H1 (cell line): Measurements from ENCODE around the gene CCNT1. TPM values are rescaled to one million over a fixed set of nuclear protein-coding genes. Genes with fewer than 3 reads are reported as not detected.

ENCODE experiments used
- BACH1 ChIP-seq: IDR thresholded peaks from 2 replicates; pipeline ENCODE4 v1.6.1; 2012; ENCODE audit warnings: low read length, improper control_type of control experiment
- BRCA1 ChIP-seq: IDR thresholded peaks from 2 replicates; pipeline ENCODE4 v1.6.1; 2012; ENCODE audit warnings: low read depth, low read length, improper control_type of control experiment
- CHD7 ChIP-seq: fragments of 300-600 bp; sonication (generic); IDR thresholded peaks from 2 replicates; pipeline ENCODE4 v1.7.1; 2012; ENCODE audit warnings: low read length, moderate library complexity, mild to moderate bottlenecking, inconsistent platforms; ENCODE audit not compliant: insufficient replicate concordance
- FOSL1 ChIP-seq: IDR thresholded peaks from 2 replicates; pipeline ENCODE4 v1.6.1; 2011; ENCODE audit warnings: mild to moderate bottlenecking, low read depth, low read length, moderate library complexity; ENCODE audit not compliant: insufficient read depth
- KDM1A ChIP-seq: fragments of 200-600, 300-600 bp; sonication (generic); IDR thresholded peaks from 2 replicates; pipeline ENCODE4 v1.7.1; 2016; ENCODE audit warnings: mild to moderate bottlenecking, low read length, borderline replicate concordance
- KDM4A ChIP-seq: IDR thresholded peaks from one replicate; pipeline ENCODE4 v1.7.1; 2012; ENCODE audit warnings: low read depth, mild to moderate bottlenecking, moderate library complexity, low read length, inconsistent platforms; ENCODE audit not compliant: severe bottlenecking
- KDM5A ChIP-seq: fragments of 200-600 bp; IDR thresholded peaks from 2 replicates; pipeline ENCODE4 v1.7.1; 2012; ENCODE audit warnings: mild to moderate bottlenecking, low read length, inconsistent platforms, mixed read lengths
- NANOG ChIP-seq: IDR thresholded peaks from 2 replicates; pipeline ENCODE4 v1.6.1; 2011; ENCODE audit warnings: low read length, low read depth, mild to moderate bottlenecking, inconsistent platforms; ENCODE audit not compliant: insufficient read depth, poor library complexity, severe bottlenecking
- RFX5 ChIP-seq: IDR thresholded peaks from 2 replicates; pipeline ENCODE4 v1.6.1; 2011; ENCODE audit warnings: low read depth, low read length, improper control_type of control experiment, borderline replicate concordance
- RXRA ChIP-seq: IDR thresholded peaks from 2 replicates; pipeline ENCODE4 v1.6.1; 2011; ENCODE audit warnings: low read depth, mild to moderate bottlenecking, low read length, moderate library complexity; ENCODE audit not compliant: insufficient read depth
- TAF7 ChIP-seq: optimal IDR thresholded peaks from 2 replicates; pipeline ENCODE3; 2011; ENCODE audit warnings: low read depth, mild to moderate bottlenecking, inconsistent platforms, low read length, moderate library complexity, borderline replicate concordance
- TCF12 ChIP-seq: IDR thresholded peaks from 2 replicates; pipeline ENCODE4 v1.6.1; 2011; ENCODE audit warnings: low read depth, mild to moderate bottlenecking, low read length
- polyA plus RNA-seq, 7 experiments: library from polyadenylated mRNA; depleted of rRNA in 3 of 7; stranded (reverse) in 5 of 7; unstranded in 2 of 7; fragments of >200 nt in 5 of 7; fragments of 200-250 nt in 2 of 7; gene quantifications; 1 replicate in 5 of 7; 2 replicates in 1 of 7; 4 replicates in 1 of 7; pipeline versions ENCODE4 v1.2.1 to v1.2.3, GENCODE V29; 2011 to 2013; ENCODE audit warnings: missing spikeins in 2 of 7, mixed read lengths in 2 of 7
- total RNA-seq: library from RNA; stranded (reverse); fragmentation: NEBNext Ultra II Directional; extraction: Animal tissue kit (Norgen Biotek cat#: 25700); gene quantifications from 2 replicates; pipeline ENCODE4 v1.2.1, GENCODE V29; 2021

CCNT1 gene
- total and polyA plus RNA-seq, 2 of the 8 experiments (the other 6 are each of a cell fraction or from before 2014, with no cell fraction given), result 13.2 to 45.9 TPM

GRCh38 chr12:48643011-48643410 lies 73.5 kb downstream of the CCNT1 start (continued):
- TF ChIP-seq CHD7 (no peak), KDM5A (no peak), BRCA1 (no peak), FOSL1 (no peak), BACH1 (no peak), TAF7 (no peak), RFX5 (no peak), RXRA (no peak), KDM4A (no peak), NANOG (no peak), KDM1A (no peak), TCF12 (no peak)
